Adrenal gland (tissue), 12 donors: ENCODE results near the gene CLEC16A. TPM values are rescaled to one million over a fixed set of nuclear protein-coding genes. Genes with fewer than 3 reads are reported as not detected.

Source experiments
- DNase-seq, 7 donors: peaks; one replicate each; pipeline ENCODE4 v3.0.0-alpha.2; 2019 to 2020
- H3K27ac ChIP-seq, 5 donors: fragments of 200-600 bp; sonication (generic) in 4 of 5; 1 replicate in 3 of 5; 2 replicates in 2 of 5; pipeline versions ENCODE4 v1.5.1 to v1.8.0; 2016 to 2020; ENCODE audit warnings: mild to moderate bottlenecking in 1 of 5
- H3K27me3 ChIP-seq: fragments of 200-600 bp; 2 replicates; pipeline ENCODE4 v1.8.0; 2021
- H3K36me3 ChIP-seq, 2 donors: fragments of 200-600 bp; replicated peaks in 1 of 2; 1 replicate in 1 of 2; 2 replicates in 1 of 2; pipeline versions ENCODE4 v1.5.1 to v1.8.0; 2018 to 2022
- H3K4me1 ChIP-seq, 2 donors: fragments of 200-600 bp; replicated peaks in 1 of 2; 1 replicate in 1 of 2; 2 replicates in 1 of 2; pipeline versions ENCODE4 v1.5.1 to v1.8.0; 2018 to 2021
- H3K4me3 ChIP-seq, 4 donors: fragments of 200-600 bp; sonication (generic) in 3 of 4; one replicate each; pipeline ENCODE4 v1.5.1; 2016 to 2018
- H3K9me3 ChIP-seq, 3 donors: fragments of 200-600 bp; sonication (generic) in 1 of 3; replicated peaks in 1 of 3; 1 replicate in 2 of 3; 2 replicates in 1 of 3; pipeline versions ENCODE4 v1.5.1 to v1.8.0; 2016 to 2021
- POLR2A ChIP-seq, 2 donors: fragments of 450-650 bp; IDR thresholded peaks; one replicate each; pipeline ENCODE4 v1.6.1; 2017; ENCODE audit warnings: antibody characterized with exemption in 2 of 2, mild to moderate bottlenecking in 2 of 2, moderate library complexity in 1 of 2
- WGBS, 4 donors: extraction: QIAGEN DNeasy Blood & Tissue Kit in 2 of 4; methylation state at CpG; one replicate each; pipeline versions ENCODE4 v1.1.5 to v1.1.7; 2013 to 2017; 5-methylcytosine and 5-hydroxymethylcytosine counted together
- intact Hi-C, 2 donors: fragments of 100-400 bp; cut with DNase I; formaldehyde crosslinking; loops; one replicate each; pipeline versions ENCODE4 v1.14.1 to v1.15.0; 2022 to 2023
- polyA plus RNA-seq, 3 donors: library from polyadenylated mRNA; stranded (reverse); fragments of 200-250 nt in 2 of 3; fragments of 350-450 nt in 1 of 3; fragmentation: Illumina TruSeq in 1 of 3; extraction: RNeasy Lipid Tissue Mini Kit (QIAGEN cat#74804) in 1 of 3; gene quantifications; one replicate each; pipeline ENCODE4 v1.2.3, GENCODE V29; 2013 to 2014
- total RNA-seq, 9 donors: library from RNA; depleted of rRNA in 4 of 9; stranded (reverse); fragments of >200 nt in 4 of 9; fragments of 120-200 nt in 1 of 9; fragmentation: NEBNext Ultra II Directional in 1 of 9; extraction: Animal tissue kit (Norgen Biotek cat#: 25700) in 1 of 9; gene quantifications; one replicate each; pipeline versions ENCODE4 v1.1.0 to v1.2.4, GENCODE V29; 2013 to 2023
- TF ChIP-seq, protein P1 (sequence below), 6 experiments: fragments of 450-650 bp in 4 of 6; fragments of 200-600 bp in 2 of 6; sonication (generic) in 1 of 6; IDR thresholded peaks; 1 replicate in 5 of 6; 2 replicates in 1 of 6; pipeline versions ENCODE4 v1.5.1 to v1.8.0; 2016 to 2021; ENCODE audit warnings: antibody characterized with exemption in 6 of 6, mild to moderate bottlenecking in 2 of 6, moderate library complexity in 1 of 6
- donor health status: healthy with polysubstance abuse.
- donor health status: Bipolar disorder and iron deficiency.
- donor health status: DM: yes; HTN: yes; CAD: no.
- donor health status: DM: no; HTN: no; CAD: no.
- donor health status: DM: no; HTN: no; CAD: no.
- donor health status: DM: yes; HTN: yes; CAD: no.

The CLEC16A gene
- total and polyA plus RNA-seq, 12 donors: 14.0 to 37.2 (median 27.6) TPM

GRCh38 chr16:11049396-11050059, 105.2 kb downstream of the CLEC16A start:
- DNase-seq: peak in 2 of 7 donors; percentile 13 to 44
- TF ChIP-seq, protein P1, sequence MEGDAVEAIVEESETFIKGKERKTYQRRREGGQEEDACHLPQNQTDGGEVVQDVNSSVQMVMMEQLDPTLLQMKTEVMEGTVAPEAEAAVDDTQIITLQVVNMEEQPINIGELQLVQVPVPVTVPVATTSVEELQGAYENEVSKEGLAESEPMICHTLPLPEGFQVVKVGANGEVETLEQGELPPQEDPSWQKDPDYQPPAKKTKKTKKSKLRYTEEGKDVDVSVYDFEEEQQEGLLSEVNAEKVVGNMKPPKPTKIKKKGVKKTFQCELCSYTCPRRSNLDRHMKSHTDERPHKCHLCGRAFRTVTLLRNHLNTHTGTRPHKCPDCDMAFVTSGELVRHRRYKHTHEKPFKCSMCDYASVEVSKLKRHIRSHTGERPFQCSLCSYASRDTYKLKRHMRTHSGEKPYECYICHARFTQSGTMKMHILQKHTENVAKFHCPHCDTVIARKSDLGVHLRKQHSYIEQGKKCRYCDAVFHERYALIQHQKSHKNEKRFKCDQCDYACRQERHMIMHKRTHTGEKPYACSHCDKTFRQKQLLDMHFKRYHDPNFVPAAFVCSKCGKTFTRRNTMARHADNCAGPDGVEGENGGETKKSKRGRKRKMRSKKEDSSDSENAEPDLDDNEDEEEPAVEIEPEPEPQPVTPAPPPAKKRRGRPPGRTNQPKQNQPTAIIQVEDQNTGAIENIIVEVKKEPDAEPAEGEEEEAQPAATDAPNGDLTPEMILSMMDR (IDR thresholded peaks at IDR 0.05): no peak
- no peak for TF ChIP-seq POLR2A (IDR thresholded peaks at IDR 0.05)
- 87 to 90% (median 89%) methylated on average over 3 of the region's 3 CpGs for WGBS, 4 donors

GRCh38 chr16:11050536-11050935, 106.2 kb downstream of the CLEC16A start:
- Histone ChIP-seq H3K27me3 (no peaks in the 10 kb centered on the region), H3K9me3 (no peaks in the 10 kb centered on the region), H3K27ac (no peak overlapping the region), H3K4me1 (no peaks in the 10 kb centered on the region), H3K36me3 (peaks cover 0 to 16% of the 10 kb centered on the region in 2 donors), H3K4me3 (no peak overlapping the region)
- no peak for TF ChIP-seq POLR2A (IDR thresholded peaks at IDR 0.05)
- TF ChIP-seq, protein P1 (IDR thresholded peaks at IDR 0.05): no peak
- DNase-seq: no peak
- intact Hi-C loops: no loop called here
- 93 to 98% (median 94%) methylated on average over 6 to 7 of the region's 7 CpGs for WGBS, 4 donors

More at GRCh38 chr16:11049396-11050059, 105.2 kb downstream of the CLEC16A start:
- Histone ChIP-seq H3K27me3 (no peaks in the 10 kb centered on the region), H3K36me3 (peaks cover 0 to 20% of the 10 kb centered on the region in 2 donors), H3K9me3 (no peaks in the 10 kb centered on the region), H3K27ac (no peak overlapping the region), H3K4me3 (no peak overlapping the region), H3K4me1 (no peaks in the 10 kb centered on the region)
- intact Hi-C loops: no loop called here

- no peak overlapping the region for H3K27ac ChIP-seq
- peaks cover 0 to 16% of the 10 kb centered on the region in 2 donors for H3K36me3 ChIP-seq
- intact Hi-C loops: no loop called here
- H3K27me3 ChIP-seq: no peaks in the 10 kb centered on the region
- 76 to 93% (median 90%) methylated on average over 3 to 7 of the region's 7 CpGs for WGBS, 4 donors
- H3K4me1 ChIP-seq: no peaks in the 10 kb centered on the region
- DNase-seq: no peak
- H3K9me3 ChIP-seq: no peaks in the 10 kb centered on the region
- no peak overlapping the region for H3K4me3 ChIP-seq
- no peak for TF ChIP-seq POLR2A (IDR thresholded peaks at IDR 0.05)
- TF ChIP-seq, protein P1 (IDR thresholded peaks at IDR 0.05): no peak
Measured at GRCh38 chr16:11050944-11051343, 106.6 kb downstream of the CLEC16A start.

- peaks cover 0 to 16% of the 10 kb centered on the region in 2 donors for H3K36me3 ChIP-seq
Measured at GRCh38 chr16:11051430-11051829, 107.1 kb downstream of the CLEC16A start.

More at GRCh38 chr16:11051430-11051829, 107.1 kb downstream of the CLEC16A start:
- whole genome bisulfite sequencing, 4 donors: 90 to 97% (median 92%) methylated on average over 10 to 11 of the region's 11 CpGs
- Histone ChIP-seq H3K4me3 (no peak overlapping the region), H3K27me3 (no peaks in the 10 kb centered on the region), H3K27ac (no peak overlapping the region), H3K4me1 (no peaks in the 10 kb centered on the region), H3K9me3 (no peaks in the 10 kb centered on the region)
- intact Hi-C loops: no loop called here
- TF ChIP-seq, protein P1 (IDR thresholded peaks at IDR 0.05): no peak
- no peak for TF ChIP-seq POLR2A (IDR thresholded peaks at IDR 0.05)
- no peak for DNase-seq
